GM21717 (cell line): ENCODE results near the gene LOXL4.

Source experiments
- ATAC-seq: cut with Tn5 transposase; IDR thresholded peaks from one replicate; pipeline ENCODE4 v1.9.1; 2021; ENCODE audit warnings: mild to moderate bottlenecking, moderate library complexity; ENCODE audit not compliant: unreplicated experiment

Gene LOXL4

DNA sequence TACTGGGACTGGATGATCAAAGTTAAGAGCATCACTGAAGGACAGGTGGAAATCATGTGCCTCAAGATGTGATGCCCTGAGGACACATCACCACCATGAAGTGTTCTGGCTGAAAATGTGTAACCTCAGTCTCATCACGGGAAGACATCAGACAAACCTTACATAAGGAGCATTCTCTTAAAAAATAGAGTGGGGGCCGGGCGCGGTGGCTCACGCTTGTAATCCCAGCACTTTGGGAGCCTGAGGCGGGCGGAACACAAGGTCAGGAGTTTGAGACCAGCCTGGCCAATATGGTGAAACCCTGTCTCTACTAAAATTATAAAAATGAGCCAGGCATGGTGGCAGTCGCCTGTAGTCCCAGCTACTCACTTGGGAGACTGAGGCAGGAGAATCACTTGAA, 65.6 kb downstream of the LOXL4 start:
- ATAC-seq = no peak

DNA sequence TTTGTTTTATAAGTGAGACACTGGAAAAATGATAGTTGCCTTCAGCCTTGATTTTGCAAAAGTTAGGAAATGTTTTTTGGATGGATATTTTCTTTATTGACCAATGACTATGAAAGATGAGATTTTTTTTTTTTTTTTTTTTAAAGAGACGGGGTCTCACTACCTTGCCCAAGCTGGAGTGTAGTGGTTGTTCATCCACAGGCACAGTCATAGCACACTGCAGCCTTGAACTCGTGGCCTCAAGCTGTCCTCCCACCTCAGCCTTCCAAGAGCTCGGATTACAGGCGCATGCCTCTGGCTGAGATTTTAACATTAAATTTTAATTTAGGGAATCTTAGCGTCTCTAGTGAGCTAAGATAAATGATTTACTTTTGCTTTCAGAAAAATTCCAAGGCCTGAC, 66.2 kb downstream of the LOXL4 start:
- no peak for ATAC-seq
